ENCODE data around the gene RNF187.
A peak's percentile ranks its signal among the peaks of the same experiment; 100 is the strongest.

The RNF187 gene

DNA sequence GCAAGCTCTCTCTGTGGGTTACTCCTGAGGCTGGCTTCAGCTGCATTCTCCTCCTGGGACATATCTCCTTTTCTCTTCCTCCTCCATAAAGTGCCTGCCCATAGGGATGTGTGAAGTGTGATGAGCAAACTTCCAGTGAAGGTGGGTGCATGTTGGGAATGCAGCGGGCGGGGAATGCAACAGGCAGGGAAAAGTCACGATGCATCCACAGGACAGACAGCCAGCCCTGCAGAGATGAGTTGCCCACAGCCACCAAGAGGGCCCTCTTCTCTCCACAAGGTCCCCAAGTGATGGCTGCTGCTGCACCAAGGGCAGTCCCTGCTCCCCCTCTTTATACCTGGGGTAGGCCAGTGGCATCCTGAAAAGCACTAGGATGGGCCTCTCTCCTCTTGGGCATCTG, 33.6 kb upstream of the RNF187 start:
- DNase-seq (ENCODE audit: low spot score) = no peak
- Histone ChIP-seq H3K27ac (no peak overlapping the region), H3K4me3 (no peak overlapping the region)
- TF ChIP-seq, protein P1, sequence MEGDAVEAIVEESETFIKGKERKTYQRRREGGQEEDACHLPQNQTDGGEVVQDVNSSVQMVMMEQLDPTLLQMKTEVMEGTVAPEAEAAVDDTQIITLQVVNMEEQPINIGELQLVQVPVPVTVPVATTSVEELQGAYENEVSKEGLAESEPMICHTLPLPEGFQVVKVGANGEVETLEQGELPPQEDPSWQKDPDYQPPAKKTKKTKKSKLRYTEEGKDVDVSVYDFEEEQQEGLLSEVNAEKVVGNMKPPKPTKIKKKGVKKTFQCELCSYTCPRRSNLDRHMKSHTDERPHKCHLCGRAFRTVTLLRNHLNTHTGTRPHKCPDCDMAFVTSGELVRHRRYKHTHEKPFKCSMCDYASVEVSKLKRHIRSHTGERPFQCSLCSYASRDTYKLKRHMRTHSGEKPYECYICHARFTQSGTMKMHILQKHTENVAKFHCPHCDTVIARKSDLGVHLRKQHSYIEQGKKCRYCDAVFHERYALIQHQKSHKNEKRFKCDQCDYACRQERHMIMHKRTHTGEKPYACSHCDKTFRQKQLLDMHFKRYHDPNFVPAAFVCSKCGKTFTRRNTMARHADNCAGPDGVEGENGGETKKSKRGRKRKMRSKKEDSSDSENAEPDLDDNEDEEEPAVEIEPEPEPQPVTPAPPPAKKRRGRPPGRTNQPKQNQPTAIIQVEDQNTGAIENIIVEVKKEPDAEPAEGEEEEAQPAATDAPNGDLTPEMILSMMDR (IDR thresholded peaks at IDR 0.05) = no peak

DNA sequence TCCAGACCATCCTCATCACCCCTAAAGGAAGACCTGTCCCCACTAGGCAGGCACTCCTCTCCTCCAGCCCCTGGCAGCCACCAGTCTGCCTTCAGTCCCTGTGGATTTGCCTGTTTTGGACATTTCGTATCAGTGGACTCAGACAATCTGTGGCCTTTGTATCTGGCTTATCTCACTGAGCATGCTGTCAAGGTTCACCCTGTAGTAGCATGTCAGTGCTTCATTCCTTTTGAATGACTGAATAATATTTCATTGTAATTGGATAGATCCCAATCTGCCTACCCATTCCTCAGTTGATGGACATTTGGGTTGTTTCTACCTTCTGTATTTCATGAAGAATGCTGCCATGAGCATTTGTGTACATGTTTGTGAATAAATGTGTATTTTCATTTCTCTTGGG, 32.9 kb upstream of the RNF187 start:
- no peak for DNase-seq (ENCODE audit: low spot score)
- Histone ChIP-seq H3K4me3 (no peak overlapping the region), H3K27ac (no peak overlapping the region)
- TF ChIP-seq, protein P1 (IDR thresholded peaks at IDR 0.05) = no peak

DNA sequence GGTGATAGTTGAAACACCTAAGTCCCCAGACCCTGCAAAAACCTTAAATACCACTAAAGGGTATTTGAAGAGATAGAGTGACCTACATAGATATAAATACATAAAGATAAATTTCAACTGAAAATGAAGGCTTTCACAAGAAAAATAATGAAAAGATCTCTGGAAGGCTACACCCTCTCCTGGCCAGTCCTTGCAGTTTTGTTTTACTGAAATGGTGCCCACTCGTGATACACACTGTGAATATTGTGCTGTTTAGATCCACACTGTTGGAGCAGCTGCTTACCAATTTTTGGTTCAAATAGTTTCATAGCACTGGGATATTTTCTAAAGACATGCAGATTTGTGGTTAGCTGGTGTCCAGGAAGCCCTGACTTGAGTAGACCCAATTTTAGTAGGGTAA, 31.5 kb upstream of the RNF187 start:
- Histone ChIP-seq H3K27ac (no peak overlapping the region), H3K4me3 (no peak overlapping the region)
- no peak for DNase-seq (ENCODE audit: low spot score)
- TF ChIP-seq, protein P1 (IDR thresholded peaks at IDR 0.05) = no peak

DNA sequence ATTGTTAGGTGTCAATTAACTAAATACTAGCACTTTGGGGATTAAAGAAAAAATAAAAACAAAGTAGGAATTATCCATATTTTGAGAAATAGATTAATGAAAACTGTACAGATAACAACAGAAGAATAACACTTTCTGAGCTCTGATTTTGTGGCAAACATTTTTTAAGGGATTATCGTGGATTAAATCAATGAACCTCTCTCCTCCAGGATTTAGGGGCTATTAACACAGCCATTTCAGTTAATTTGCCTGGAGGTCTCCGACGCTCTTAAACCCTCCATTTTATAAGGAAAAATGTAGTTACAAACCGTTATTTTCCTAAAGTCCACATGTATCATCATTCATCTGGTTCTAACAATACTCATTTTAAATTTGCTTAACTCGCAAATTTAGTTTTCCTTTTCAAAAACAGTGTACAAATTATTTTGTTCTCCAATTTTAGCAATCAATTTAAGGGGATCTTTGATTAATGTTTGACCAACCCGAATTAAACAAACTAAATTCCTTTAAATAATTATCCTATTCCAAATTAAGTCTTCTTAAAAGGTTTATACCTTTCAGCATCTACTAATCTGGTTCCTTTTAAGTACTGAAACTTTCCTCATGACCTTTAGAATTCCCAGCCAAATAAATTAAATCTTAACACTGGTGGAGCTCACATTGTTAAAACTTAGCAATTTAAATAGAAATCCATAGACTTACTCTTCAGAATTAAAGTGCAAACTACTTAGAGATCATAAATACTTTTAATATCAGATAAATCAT, 30.7 kb upstream of the RNF187 start:
- DNase-seq (ENCODE audit: low spot score) = no peak
- TF ChIP-seq, protein P1 (IDR thresholded peaks at IDR 0.05) = no peak
- H3K27ac ChIP-seq = no peak overlapping the region
- H3K4me3 ChIP-seq = peak overlapping the region; percentile 69

DNA sequence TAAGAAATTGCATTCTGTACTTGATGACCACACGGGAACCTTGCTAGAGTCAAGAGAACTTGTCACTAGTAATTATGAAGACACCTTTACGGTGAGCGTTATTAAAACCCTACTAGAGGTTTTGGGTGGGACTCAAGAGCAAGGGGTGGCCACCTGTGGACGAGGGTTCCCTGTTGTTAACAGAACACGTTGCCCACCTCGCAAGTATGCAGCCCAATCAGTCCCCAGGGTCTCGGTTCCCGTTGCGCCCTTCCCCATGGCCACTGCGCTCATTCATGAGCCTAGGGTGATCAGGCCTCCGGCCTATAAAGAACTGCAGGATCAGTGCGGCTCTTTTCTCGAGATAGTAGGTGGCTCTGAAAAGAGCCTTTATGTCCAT, 30.2 kb upstream of the RNF187 start:
- no peak for DNase-seq (ENCODE audit: low spot score)
- peak overlapping the region; percentile 69 for H3K4me3 ChIP-seq
- H3K27ac ChIP-seq = peak overlapping the region; percentile 69 to 90
- TF ChIP-seq, protein P1 (IDR thresholded peaks at IDR 0.05) = no peak

DNA sequence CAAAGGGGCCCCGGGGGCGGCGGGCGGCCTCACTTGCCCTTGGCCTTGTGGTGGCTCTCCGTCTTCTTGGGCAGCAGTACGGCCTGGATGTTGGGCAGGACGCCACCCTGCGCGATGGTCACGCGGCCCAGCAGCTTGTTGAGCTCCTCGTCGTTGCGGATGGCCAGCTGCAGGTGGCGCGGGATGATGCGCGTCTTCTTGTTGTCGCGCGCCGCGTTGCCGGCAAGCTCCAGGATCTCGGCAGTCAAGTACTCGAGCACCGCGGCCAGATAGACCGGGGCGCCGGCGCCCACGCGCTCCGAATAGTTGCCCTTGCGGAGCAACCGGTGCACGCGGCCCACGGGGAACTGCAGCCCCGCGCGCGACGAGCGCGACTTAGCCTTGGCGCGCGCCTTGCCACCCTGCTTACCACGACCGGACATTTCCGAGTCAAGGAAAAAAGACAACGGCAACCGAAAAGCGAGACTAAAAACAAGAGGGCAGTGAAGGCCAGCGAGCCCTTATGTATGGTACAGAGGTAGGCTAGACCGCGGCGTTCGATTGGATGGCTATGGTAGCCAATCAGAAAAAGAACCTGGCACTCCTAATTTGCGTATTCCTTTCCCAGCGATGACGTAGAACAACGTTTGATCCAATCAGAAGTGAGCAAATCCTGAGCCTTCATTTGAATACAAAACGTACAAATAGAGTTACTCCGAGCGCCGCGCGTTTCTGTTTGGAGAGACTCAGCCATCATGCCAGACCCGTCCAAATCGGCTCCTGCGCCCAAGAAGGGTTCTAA, 29.6 kb upstream of the RNF187 start:
- peak overlapping the region; percentile 69 to 90 for H3K27ac ChIP-seq
- TF ChIP-seq, protein P1 (IDR thresholded peaks at IDR 0.05) = no peak
- DNase-seq (ENCODE audit: low spot score) = peak; percentile 87
- H3K4me3 ChIP-seq = peak overlapping the region; percentile 69
